ENCODE results near the gene TMEM126A.

- TF ChIP-seq POLR2A (IDR thresholded peaks at IDR 0.05): no peak
- TF ChIP-seq CTCF (IDR thresholded peaks at IDR 0.05): no peak
These were observed 25.6 kb downstream of the TMEM126A start for GRCh38 chr11:85673393-85673792.

Data from body of pancreas (tissue), 4 donors.